ENCODE measurements around the gene TMEM117.

Gene TMEM117

DNA sequence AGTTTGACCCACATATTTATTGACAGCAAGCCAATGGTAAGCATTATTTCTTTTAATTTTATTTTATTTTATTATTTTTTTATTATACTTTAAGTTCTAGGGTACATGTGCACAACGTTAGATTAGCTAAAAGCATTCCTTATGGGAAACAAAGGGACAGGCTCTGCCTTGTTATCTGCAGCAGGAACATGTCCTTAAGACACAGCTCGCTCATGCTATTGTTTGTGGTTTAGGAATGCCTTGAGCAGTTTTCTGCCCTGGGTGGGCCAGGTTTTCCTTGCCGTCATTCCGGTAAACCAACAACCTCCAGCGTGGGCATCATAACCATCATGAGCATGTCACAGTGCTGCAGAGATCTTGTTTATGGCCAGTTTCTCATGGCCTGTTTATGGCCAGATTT, 370.2 kb downstream of the TMEM117 start:
- FAIRE-seq (no peak), DNase-seq (ENCODE audit: insufficient read length) (no peak)
- TF ChIP-seq POLR2AphosphoS5 (IDR thresholded peaks at IDR 0.05; ENCODE audit: low read depth, low read length) (no peak), TAF1 (IDR thresholded peaks at IDR 0.05; ENCODE audit: borderline replicate concordance, low read depth, low read length) (no peak)

DNA sequence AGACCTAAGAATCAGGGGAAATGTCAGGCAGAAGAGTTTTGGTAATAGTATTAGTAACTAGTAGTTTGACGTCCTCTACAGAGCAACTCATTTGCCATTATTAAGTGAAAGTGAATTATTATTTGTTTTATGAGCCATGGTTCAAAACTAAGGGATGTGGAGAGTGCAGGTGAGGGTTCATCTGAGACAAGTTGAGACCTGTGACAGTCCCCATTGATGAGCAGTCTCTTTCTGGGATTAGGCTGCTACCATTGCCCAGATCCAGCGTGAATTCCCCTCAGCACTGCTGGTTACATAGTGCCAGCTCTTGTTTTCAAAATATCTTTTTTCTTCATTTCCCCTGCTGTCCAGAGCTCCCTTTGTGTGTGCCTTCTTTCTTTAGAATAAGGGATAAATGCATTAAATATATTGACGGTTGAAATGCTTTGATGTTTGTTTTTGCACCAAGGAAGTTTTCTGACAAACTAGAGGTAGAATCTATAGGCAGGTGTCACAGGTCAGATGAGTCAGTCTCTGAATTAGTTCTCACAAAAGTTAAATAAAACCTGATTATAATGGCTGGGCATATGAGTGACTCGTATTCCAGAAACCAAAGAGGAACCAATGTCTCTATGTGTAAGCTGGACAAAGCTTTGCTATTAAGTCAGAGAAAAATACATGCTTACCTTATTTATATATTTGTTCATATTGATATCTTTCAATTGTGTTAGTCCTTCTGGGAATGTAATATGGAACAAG, 381.4 kb downstream of the TMEM117 start:
- DNase-seq (ENCODE audit: insufficient read length) = no peak
- FAIRE-seq = no peak
- TF ChIP-seq TAF1 (IDR thresholded peaks at IDR 0.05; ENCODE audit: borderline replicate concordance, low read depth, low read length) (no peak), POLR2A (IDR thresholded peaks at IDR 0.05; ENCODE audit: low read depth, low read length) (no peak), POLR2AphosphoS5 (IDR thresholded peaks at IDR 0.05; ENCODE audit: low read depth, low read length) (no peak)

DNA sequence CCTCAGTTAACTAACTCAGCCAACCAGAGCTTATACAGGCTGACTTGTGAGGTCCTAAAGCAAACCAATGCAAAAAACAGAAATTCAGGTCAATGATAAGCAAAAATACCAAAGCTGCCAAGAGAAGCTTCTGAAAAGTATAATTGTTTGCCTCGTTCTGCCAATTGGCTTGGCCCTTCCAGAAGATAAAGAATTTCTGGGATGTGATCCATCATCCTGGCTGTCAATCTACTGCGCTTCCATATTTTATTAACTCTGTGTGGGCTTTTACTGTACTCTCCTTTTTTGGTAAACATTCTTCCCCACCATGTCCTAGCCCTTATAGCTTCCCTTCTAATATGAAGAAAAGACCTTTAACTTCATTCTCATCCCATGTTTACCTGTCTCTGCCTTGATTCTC, 387.9 kb downstream of the TMEM117 start:
- no peak for DNase-seq (ENCODE audit: insufficient read length)
- TF ChIP-seq POLR2AphosphoS5 (IDR thresholded peaks at IDR 0.05; ENCODE audit: low read depth, low read length) = no peak
- TF ChIP-seq TAF1 (IDR thresholded peaks at IDR 0.05; ENCODE audit: borderline replicate concordance, low read depth, low read length) = no peak
- TF ChIP-seq POLR2A (IDR thresholded peaks at IDR 0.05; ENCODE audit: low read depth, low read length) = no peak
- no peak for FAIRE-seq

DNA sequence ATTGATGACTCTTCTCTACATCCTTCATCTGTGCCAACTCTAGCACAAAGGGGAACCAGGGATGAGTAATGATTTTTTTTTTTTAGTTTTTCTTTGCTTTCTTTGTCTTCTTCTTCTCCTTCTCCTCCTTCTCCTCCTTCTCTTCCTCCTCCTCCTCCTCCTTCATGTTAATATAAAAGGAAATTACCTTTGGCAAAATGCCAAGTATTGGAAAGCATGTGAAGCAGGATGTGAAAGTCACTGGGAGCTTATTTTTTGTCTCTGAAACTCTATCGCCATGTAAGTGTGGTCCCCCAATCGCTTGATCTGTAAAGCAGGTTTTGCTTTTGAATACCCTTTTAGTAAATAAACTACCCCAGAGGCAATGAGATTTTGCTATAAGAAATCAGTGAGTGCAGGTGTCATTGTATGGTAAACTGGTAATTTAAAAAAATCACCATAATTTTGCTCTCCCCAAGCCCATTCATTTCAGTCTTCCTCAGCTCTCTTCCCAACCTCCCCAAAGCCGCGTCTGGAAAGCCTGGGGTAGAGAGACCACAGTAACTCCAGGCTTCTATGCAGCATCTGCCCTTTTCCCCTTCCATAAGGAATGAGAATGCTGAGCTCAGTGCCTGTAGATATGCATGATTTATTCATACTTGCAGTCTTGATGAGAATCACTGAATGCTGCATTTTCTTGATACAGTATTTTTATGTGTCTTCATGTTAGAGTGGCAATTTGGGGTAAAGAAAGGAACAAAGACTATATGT, 388.7 kb downstream of the TMEM117 start:
- FAIRE-seq (no peak), DNase-seq (ENCODE audit: insufficient read length) (no peak)
- TF ChIP-seq TAF1 (IDR thresholded peaks at IDR 0.05; ENCODE audit: borderline replicate concordance, low read depth, low read length) = no peak

DNA sequence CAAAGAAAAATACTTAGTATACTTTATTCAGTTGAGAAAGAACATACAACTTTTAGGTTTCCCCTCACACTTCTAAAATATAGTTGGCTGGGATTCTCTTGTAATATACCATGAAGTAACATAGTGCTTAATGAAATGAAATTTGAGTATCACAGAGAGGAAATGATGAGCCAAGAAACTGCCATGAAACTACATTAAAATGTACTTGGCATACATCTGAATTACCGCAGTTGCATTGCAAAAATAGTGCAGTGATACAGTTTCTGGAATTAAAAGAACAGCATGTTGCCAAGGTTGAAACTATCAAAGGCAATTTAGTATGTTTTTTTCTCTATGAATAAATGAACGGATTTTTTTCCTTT, 389.2 kb downstream of the TMEM117 start:
- TF ChIP-seq POLR2A (IDR thresholded peaks at IDR 0.05; ENCODE audit: low read depth, low read length) (no peak), TAF1 (IDR thresholded peaks at IDR 0.05; ENCODE audit: borderline replicate concordance, low read depth, low read length) (no peak), POLR2AphosphoS5 (IDR thresholded peaks at IDR 0.05; ENCODE audit: low read depth, low read length) (no peak)
- FAIRE-seq (no peak), DNase-seq (ENCODE audit: insufficient read length) (no peak)

DNA sequence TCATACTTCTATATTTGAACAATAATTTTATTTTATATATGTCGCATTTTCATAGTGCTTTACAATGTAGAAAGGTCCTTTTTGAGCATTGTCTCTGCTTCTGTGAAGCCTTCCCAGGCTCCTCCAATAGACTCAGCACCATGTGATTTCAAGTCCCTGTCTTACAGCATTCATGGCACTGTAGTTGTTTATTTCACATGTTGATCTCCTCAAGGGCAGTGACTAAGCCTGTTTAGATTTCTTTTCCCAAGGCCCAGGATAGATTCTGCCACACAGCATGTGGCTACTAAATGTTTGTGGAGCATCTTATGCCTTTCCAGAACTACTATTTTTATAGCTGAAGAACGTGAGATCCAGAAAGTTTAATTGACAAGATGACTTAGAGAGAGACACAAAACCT, 391.7 kb downstream of the TMEM117 start:
- FAIRE-seq (no peak), DNase-seq (ENCODE audit: insufficient read length) (no peak)
- TF ChIP-seq POLR2AphosphoS5 (IDR thresholded peaks at IDR 0.05; ENCODE audit: low read depth, low read length) (no peak), TAF1 (IDR thresholded peaks at IDR 0.05; ENCODE audit: borderline replicate concordance, low read depth, low read length) (no peak), POLR2A (IDR thresholded peaks at IDR 0.05; ENCODE audit: low read depth, low read length) (no peak)

DNA sequence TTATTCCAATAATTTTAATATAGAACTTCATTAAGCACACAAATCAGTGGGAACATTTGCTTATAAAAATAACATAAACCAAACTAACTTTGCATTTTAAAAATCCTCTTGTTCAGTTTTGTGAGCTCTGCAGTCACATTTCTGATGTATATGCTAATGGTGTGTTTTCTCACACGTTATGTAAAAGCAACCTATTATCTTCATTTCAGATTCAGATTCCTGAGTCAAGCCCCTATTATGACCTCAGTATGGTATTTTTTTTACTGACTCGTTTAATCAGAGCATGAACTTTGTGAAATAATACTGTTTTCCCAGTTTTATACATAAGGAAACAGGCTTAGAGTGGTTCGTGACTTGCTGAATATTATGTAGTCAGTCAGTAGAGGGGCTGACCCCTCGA, 394.0 kb downstream of the TMEM117 start:
- TF ChIP-seq POLR2AphosphoS5 (IDR thresholded peaks at IDR 0.05; ENCODE audit: low read depth, low read length) (no peak), POLR2A (IDR thresholded peaks at IDR 0.05; ENCODE audit: low read depth, low read length) (no peak)
- no peak for FAIRE-seq
- DNase-seq (ENCODE audit: insufficient read length) = no peak

DNA sequence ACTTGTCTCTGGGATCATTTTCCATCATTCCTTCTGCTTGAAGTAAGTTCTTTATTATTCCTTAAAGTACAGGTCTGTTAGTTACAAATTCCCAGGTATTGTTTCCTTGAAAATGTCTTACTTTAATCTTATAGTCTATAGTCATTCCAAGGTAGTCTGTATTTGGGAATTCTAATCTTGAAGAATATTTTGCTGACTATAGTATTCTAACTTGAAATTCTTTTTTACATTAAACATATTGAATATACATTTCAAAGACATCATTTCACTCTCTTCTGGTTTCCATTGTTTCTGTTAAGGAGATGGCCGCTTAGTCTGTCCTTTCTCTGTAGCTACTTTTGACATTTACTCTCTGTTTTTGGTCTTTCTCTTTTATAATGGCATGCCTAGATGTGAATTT, 399.8 kb downstream of the TMEM117 start:
- DNase-seq (ENCODE audit: insufficient read length) = no peak
- FAIRE-seq = no peak
- no peak for TF ChIP-seq POLR2AphosphoS5 (IDR thresholded peaks at IDR 0.05; ENCODE audit: low read depth, low read length)
- no peak for TF ChIP-seq POLR2A (IDR thresholded peaks at IDR 0.05; ENCODE audit: low read depth, low read length)
- TF ChIP-seq TAF1 (IDR thresholded peaks at IDR 0.05; ENCODE audit: borderline replicate concordance, low read depth, low read length) = no peak

DNA sequence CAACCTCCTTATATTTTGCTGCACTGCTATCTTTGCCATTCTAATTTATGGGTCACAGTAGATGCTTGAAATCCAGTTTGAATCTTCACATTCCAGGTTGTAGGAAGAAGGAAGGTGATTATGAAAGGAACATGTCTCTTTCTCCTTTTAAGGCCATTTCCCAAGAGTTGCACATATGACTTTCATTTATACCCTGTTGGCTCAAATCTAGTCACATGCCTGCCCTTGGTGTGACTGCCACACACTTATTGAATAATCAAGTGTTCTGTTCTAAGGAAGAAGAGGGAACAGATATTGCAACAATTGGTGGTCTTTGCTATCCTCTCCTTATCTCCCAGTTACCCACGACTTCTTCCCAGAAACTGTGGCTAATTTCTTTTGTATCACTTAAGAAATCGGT, 404.3 kb downstream of the TMEM117 start:
- no peak for FAIRE-seq
- no peak for TF ChIP-seq POLR2AphosphoS5 (IDR thresholded peaks at IDR 0.05; ENCODE audit: low read depth, low read length)
- TF ChIP-seq POLR2A (IDR thresholded peaks at IDR 0.05; ENCODE audit: low read depth, low read length) = no peak

DNA sequence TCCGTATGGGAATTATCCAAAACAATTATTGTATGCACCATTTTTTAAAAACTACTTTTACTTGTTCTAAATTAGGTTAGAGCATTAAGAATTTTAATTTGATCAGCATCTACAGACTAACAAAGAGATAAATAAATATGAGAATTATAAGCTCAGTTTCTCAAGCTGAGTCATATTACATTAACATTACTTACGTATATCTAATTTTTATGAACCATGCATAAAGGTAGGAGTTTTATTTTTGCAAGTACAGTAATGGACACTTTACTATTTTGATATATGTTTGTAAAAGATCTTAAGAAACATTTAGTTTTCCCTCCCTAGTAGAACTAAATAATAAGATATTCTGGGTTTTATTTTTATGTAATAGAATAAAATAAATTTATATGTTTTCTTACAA, 410.1 kb downstream of the TMEM117 start:
- FAIRE-seq = no peak

More for the DNA sequence above, 404.3 kb downstream of the TMEM117 start:
- DNase-seq (ENCODE audit: insufficient read length) = no peak

DNA sequence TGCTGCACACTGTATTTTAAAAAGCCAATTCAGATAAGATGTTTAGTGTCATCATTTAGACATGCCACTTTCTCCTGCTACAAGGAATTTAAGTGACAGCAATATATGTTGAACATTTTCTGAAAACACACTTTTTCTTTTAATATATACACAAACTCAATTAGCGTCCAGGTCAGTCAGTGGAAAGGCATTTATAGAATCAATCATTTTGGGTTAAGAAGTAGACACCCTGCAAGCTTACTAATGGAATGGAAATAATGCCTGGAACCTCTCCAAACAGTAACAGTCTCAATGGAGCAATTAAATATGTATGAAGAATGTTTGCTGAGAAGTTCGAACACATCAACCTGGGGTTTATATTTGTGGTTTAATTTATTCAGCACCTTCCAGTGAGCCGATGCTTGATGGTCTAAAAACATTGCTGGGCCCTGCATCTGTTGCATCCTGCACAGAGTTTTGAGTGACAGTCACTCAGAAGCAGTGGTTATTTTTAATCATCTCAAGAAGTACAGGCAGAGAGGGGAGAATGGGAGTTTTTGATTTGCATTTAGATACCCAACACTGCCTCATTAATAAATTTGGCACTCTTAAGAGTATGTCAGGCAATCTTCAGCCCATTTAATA, 410.7 kb downstream of the TMEM117 start:
- FAIRE-seq (no peak), DNase-seq (ENCODE audit: insufficient read length) (no peak)
- TF ChIP-seq POLR2AphosphoS5 (IDR thresholded peaks at IDR 0.05; ENCODE audit: low read depth, low read length) = no peak
- no peak for TF ChIP-seq POLR2A (IDR thresholded peaks at IDR 0.05; ENCODE audit: low read depth, low read length)
- TF ChIP-seq TAF1 (IDR thresholded peaks at IDR 0.05; ENCODE audit: borderline replicate concordance, low read depth, low read length) = no peak

More for the DNA sequence above, 410.1 kb downstream of the TMEM117 start:
- TF ChIP-seq POLR2A (IDR thresholded peaks at IDR 0.05; ENCODE audit: low read depth, low read length) (no peak), POLR2AphosphoS5 (IDR thresholded peaks at IDR 0.05; ENCODE audit: low read depth, low read length) (no peak), TAF1 (IDR thresholded peaks at IDR 0.05; ENCODE audit: borderline replicate concordance, low read depth, low read length) (no peak)
- no peak for DNase-seq (ENCODE audit: insufficient read length)

DNA sequence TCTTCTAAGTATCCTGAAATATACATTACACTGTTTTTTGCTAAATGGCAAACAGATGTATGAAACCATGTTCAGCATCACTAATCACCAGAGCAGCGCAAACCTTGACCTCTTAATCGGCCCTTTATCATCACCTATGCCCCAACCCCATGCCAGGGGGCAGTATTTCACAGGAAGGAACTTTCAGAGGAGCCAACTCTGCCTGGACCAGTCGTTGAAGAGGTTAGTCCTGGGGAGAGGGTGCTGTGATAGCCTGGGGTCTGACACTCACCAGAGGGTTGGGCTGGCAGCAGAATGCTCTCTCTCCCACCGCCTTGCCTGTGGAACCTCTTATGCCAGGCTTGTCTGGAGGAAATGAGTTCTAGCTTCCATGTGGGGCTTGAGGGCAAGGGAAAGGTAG, 411.7 kb downstream of the TMEM117 start:
- TF ChIP-seq TAF1 (IDR thresholded peaks at IDR 0.05; ENCODE audit: borderline replicate concordance, low read depth, low read length) (no peak), POLR2A (IDR thresholded peaks at IDR 0.05; ENCODE audit: low read depth, low read length) (no peak), POLR2AphosphoS5 (IDR thresholded peaks at IDR 0.05; ENCODE audit: low read depth, low read length) (no peak)
- no peak for FAIRE-seq
- DNase-seq (ENCODE audit: insufficient read length) = no peak

All from GM12892 (cell line).